SK-N-MC (cell line): ENCODE data around the gene CABP4.

ENCODE experiments used
- EZH2 ChIP-seq: fragments of 200-600 bp; sonication (generic); IDR thresholded peaks from one replicate; pipeline ENCODE4 v1.6.1; 2017; ENCODE audit warnings: antibody characterized with exemption
- POLR2AphosphoS5 ChIP-seq: IDR thresholded peaks from 2 replicates; pipeline ENCODE4 v1.6.1; 2012; ENCODE audit warnings: mild to moderate bottlenecking, low read depth, low read length, borderline replicate concordance

GRCh38 chr11:67423891-67424613, 31.1 kb upstream of the CABP4 start:
- TF ChIP-seq POLR2AphosphoS5 (no peak), EZH2 (no peak)
